Lung (tissue), 12 donors: ENCODE measurements around the gene RBFOX2. TPM values are rescaled to one million over a fixed set of nuclear protein-coding genes. Genes with fewer than 3 reads are reported as not detected.

ENCODE experiments used
- ATAC-seq: fragments of 200-7000 bp; cut with Tn5 transposase; one replicate; pipeline ENCODE4 v1.9.1; 2020; ENCODE audit warnings: moderate number of reproducible peaks; ENCODE audit not compliant: insufficient read depth, low FRiP score
- DNase-seq, 3 donors: peaks; one replicate each; pipeline ENCODE4 v3.0.0-alpha.2; 2013 to 2017
- H3K27ac ChIP-seq, 2 donors: one replicate each; pipeline ENCODE4 v1.5.1; 2013; ENCODE audit warnings: mild to moderate bottlenecking in 2 of 2, moderate library complexity in 2 of 2, control low read depth in 1 of 2, inconsistent platforms in 1 of 2, low read depth in 1 of 2, low read length in 1 of 2
- H3K27me3 ChIP-seq, 3 donors: one replicate each; pipeline ENCODE4 v1.5.1; 2013; ENCODE audit warnings: low read length in 2 of 3; ENCODE audit not compliant: control insufficient read depth in 3 of 3, insufficient read depth in 3 of 3
- H3K36me3 ChIP-seq, 4 donors: one replicate each; pipeline ENCODE4 v1.5.1; 2013; ENCODE audit warnings: low read length in 4 of 4, mild to moderate bottlenecking in 1 of 4, moderate library complexity in 1 of 4; ENCODE audit not compliant: control insufficient read depth in 4 of 4, insufficient read depth in 4 of 4
- H3K4me1 ChIP-seq, 5 donors: one replicate each; pipeline ENCODE4 v1.5.1; 2013; ENCODE audit warnings: low read length in 5 of 5, mild to moderate bottlenecking in 2 of 5, moderate library complexity in 1 of 5; ENCODE audit not compliant: control insufficient read depth in 5 of 5, insufficient read depth in 5 of 5
- H3K4me3 ChIP-seq: one replicate; pipeline ENCODE4 v1.5.1; 2013; ENCODE audit warnings: mild to moderate bottlenecking, control low read depth, moderate library complexity
- H3K9ac ChIP-seq, 2 donors: one replicate each; pipeline ENCODE4 v1.5.1; 2013; ENCODE audit warnings: low read length in 2 of 2, control low read depth in 1 of 2; ENCODE audit not compliant: insufficient read depth in 1 of 2
- H3K9me3 ChIP-seq, 4 donors: one replicate each; pipeline ENCODE4 v1.5.1; 2013; ENCODE audit warnings: low read length in 3 of 4, mild to moderate bottlenecking in 1 of 4, moderate library complexity in 1 of 4; ENCODE audit not compliant: control insufficient read depth in 4 of 4, insufficient read depth in 3 of 4
- WGBS, 2 donors: extraction: QIAGEN DNeasy Blood & Tissue Kit; methylation state at CpG; one replicate each; pipeline ENCODE4 v1.1.7; 2013; 5-methylcytosine and 5-hydroxymethylcytosine counted together
- polyA plus RNA-seq, 2 donors: library from polyadenylated mRNA; stranded (reverse); fragments of 200-250 nt; gene quantifications; one replicate each; pipeline ENCODE4 v1.2.1, GENCODE V29; 2013
- total RNA-seq, 2 donors: library from RNA; depleted of rRNA in 1 of 2; stranded (reverse); fragments of >200 nt in 1 of 2; gene quantifications; one replicate each; pipeline ENCODE4 v1.2.1, GENCODE V29; 2014 to 2021
- TF ChIP-seq, protein P1 (sequence below): IDR thresholded peaks from 2 replicates; pipeline ENCODE4 v1.5.1; 2012; ENCODE audit warnings: mild to moderate bottlenecking; ENCODE audit errors: control extremely low read depth, extremely low read depth
- donor health status: control.
- donor health status: control.
- donor health status: Bipolar disorder and iron deficiency.
- donor health status: healthy.
- donor health status: DM: yes; HTN: yes; CAD: no.

The RBFOX2 gene
- total and polyA plus RNA-seq, 4 donors = 16.5 to 195 (median 43.3) TPM

DNA sequence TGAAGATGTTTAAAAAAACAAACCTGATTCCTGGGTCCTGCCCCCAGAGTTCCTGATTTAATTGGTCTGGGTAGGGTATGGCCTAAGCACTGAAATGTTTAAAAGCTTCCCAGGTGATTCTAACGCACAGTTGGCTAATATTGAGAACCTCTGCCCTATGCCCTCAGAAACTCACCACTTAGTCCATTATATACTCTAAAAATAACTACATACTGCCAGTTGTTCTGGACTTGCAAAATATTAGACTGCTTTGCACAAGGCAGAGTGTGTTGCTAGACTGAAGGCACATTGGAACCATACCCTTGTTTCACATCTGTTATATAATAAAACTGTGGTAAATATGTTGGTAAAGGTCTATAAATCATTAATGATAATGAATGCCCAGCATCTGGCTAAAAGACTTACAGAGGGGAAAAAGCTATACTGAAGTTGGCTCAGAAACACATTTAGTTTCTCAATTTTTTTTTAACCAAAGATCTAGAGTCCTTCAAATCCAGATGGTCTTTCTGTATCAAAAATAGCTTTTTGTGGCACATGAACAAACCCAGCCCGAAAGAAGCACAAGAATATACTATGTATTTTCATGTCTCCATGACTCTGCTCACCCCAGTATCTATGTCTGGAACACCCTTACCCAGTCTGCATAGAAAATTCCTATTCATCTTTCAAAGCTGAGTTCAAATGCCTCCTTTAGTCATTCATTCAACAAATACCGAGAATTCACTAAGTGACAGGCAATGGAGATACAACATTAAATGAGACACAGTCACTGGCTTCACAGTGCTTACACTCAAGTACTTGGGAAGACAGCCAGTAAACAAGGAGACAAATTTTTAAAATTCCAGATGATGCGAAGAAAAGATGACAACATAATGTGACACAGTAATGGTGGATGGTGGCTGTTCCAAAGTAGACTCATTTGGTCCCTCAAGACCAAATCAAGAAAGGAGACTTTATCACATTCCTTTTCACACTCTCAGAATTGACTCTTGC is 44.1 kb downstream of the RBFOX2 start:
- ATAC-seq = no peak
- TF ChIP-seq, protein P1, sequence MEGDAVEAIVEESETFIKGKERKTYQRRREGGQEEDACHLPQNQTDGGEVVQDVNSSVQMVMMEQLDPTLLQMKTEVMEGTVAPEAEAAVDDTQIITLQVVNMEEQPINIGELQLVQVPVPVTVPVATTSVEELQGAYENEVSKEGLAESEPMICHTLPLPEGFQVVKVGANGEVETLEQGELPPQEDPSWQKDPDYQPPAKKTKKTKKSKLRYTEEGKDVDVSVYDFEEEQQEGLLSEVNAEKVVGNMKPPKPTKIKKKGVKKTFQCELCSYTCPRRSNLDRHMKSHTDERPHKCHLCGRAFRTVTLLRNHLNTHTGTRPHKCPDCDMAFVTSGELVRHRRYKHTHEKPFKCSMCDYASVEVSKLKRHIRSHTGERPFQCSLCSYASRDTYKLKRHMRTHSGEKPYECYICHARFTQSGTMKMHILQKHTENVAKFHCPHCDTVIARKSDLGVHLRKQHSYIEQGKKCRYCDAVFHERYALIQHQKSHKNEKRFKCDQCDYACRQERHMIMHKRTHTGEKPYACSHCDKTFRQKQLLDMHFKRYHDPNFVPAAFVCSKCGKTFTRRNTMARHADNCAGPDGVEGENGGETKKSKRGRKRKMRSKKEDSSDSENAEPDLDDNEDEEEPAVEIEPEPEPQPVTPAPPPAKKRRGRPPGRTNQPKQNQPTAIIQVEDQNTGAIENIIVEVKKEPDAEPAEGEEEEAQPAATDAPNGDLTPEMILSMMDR = no peak
- Histone ChIP-seq H3K27me3 (no peaks in the 10 kb centered on the region), H3K4me3 (no peak overlapping the region), H3K9ac (no peak overlapping the region), H3K27ac (no peak overlapping the region), H3K9me3 (no peaks in the 10 kb centered on the region), H3K36me3 (no peaks in the 10 kb centered on the region), H3K4me1 (peaks cover 2 to 23% (median 8%) of the 10 kb centered on the region in 5 donors)
- WGBS, 2 donors = 85 to 88% methylated on average over 4 of the region's 4 CpGs
- DNase-seq = no peak

DNA sequence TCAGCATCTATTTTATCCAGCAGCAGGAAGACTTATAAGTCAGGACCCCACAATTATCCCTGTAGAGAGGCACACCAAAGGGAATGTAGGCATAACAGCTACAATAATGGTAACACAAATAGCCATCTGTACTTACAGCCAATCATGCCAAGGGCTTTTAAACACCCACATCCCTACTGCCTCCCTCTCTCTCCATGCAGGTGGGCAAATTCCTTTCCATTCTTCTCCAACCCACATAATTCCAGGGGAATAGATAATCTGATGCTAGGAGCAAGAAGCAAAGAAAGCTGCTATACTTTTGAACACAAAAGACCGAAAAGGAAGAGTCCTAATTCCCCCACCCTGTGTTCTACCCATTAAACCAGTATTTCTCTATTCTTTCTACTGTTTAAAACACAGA is 46.7 kb downstream of the RBFOX2 start:
- Histone ChIP-seq H3K4me1 (peaks cover 4 to 17% (median 8%) of the 10 kb centered on the region in 5 donors), H3K9ac (no peak overlapping the region), H3K27me3 (no peaks in the 10 kb centered on the region), H3K27ac (no peak overlapping the region), H3K36me3 (peaks cover 0 to 2% (median 0%) of the 10 kb centered on the region in 4 donors), H3K4me3 (no peak overlapping the region), H3K9me3 (no peaks in the 10 kb centered on the region)
- 100% methylated on average over 1 of the region's 1 CpG for WGBS, 2 donors
- TF ChIP-seq, protein P1 = no peak
- ATAC-seq = no peak
- no peak for DNase-seq

DNA sequence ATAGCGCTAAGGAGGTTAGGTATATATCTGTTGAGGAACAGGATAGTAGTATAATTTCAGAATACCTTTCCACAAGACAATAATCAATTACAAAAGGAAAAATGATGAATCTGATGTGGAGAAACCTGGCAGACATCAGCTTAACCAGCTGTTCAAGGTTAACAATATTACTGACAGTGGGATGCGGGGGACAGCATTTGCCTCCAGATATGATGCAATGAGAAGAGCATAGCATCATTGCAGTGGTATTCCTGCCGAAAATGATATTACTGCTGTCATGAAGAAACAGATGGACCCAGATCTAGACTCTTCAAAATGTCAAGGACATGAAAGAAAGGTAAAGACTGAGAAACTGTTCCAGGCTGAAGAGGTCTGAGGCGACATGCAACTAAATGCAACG is 49.7 kb downstream of the RBFOX2 start:
- WGBS, 2 donors = 92 to 93% methylated on average over 5 of the region's 5 CpGs
- H3K9ac ChIP-seq = no peak overlapping the region
- no peak overlapping the region for H3K27ac ChIP-seq
- H3K4me3 ChIP-seq = no peak overlapping the region
- TF ChIP-seq, protein P1 = no peak
- H3K36me3 ChIP-seq = peaks cover 0 to 2% (median 0%) of the 10 kb centered on the region in 4 donors
- DNase-seq = no peak
- peaks cover 8 to 15% (median 11%) of the 10 kb centered on the region in 5 donors for H3K4me1 ChIP-seq
- H3K27me3 ChIP-seq = no peaks in the 10 kb centered on the region
- no peaks in the 10 kb centered on the region for H3K9me3 ChIP-seq
- no peak for ATAC-seq
